GM06990 (cell line): ENCODE results near the gene GFAP.

ENCODE experiments used
- DNase-seq: peaks from one replicate; pipeline ENCODE4 v3.0.0-alpha.2; 2011; ENCODE audit not compliant: insufficient read length; ENCODE audit errors: extremely low read depth
- H3K27me3 ChIP-seq: replicated peaks from 2 replicates; pipeline ENCODE4 v1.6.0; 2011; ENCODE audit warnings: low read length; ENCODE audit not compliant: control insufficient read depth, insufficient read depth
- H3K36me3 ChIP-seq: 2 replicates; pipeline ENCODE4 v1.5.1; 2011; ENCODE audit warnings: low read length; ENCODE audit not compliant: control insufficient read depth, insufficient read depth
- H3K4me3 ChIP-seq: replicated peaks from 2 replicates; pipeline ENCODE4 v1.5.1; 2011; ENCODE audit warnings: low read depth, mild to moderate bottlenecking, control low read depth, low read length
- TF ChIP-seq, protein P1 (sequence below): IDR thresholded peaks from 2 replicates; pipeline ENCODE4 v1.5.1; 2011; ENCODE audit warnings: low read length, control low read depth, mild to moderate bottlenecking, inconsistent platforms; ENCODE audit not compliant: insufficient read depth, poor library complexity, severe bottlenecking

The GFAP gene

DNA sequence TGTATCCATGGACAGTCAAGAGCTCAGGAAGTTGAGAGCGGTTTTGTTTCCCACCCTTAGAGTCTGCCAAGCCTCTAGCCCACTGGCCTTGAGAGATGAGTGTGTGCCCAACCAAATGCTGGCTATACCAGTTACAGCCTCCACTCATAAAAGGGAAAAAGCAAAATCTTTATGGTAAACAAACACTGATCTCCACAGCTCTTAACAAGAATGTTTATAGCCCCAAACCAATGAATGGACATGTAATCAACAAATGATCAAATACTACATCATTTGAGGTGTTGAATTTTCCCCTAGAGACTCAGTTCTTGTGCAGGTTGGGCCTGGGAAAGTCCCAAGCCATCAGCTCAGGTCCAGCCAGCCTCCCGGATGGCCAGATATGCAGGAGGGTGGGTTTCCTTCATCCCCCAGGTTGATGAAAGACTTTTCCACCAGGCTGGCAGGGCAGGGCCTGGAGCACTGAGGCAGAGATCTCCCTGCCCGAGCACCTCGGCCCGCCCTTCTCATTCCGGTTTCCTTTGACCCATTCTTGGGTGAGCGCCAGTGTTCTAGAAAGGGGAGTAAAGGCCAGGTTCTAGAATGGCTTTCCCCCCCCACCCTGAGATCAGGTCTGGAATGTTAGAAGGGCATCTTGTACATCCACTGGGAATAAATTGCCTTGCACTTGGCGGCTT, 12.2 kb downstream of the GFAP start:
- H3K27me3 ChIP-seq: no peaks in the 10 kb centered on the region
- TF ChIP-seq, protein P1, sequence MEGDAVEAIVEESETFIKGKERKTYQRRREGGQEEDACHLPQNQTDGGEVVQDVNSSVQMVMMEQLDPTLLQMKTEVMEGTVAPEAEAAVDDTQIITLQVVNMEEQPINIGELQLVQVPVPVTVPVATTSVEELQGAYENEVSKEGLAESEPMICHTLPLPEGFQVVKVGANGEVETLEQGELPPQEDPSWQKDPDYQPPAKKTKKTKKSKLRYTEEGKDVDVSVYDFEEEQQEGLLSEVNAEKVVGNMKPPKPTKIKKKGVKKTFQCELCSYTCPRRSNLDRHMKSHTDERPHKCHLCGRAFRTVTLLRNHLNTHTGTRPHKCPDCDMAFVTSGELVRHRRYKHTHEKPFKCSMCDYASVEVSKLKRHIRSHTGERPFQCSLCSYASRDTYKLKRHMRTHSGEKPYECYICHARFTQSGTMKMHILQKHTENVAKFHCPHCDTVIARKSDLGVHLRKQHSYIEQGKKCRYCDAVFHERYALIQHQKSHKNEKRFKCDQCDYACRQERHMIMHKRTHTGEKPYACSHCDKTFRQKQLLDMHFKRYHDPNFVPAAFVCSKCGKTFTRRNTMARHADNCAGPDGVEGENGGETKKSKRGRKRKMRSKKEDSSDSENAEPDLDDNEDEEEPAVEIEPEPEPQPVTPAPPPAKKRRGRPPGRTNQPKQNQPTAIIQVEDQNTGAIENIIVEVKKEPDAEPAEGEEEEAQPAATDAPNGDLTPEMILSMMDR: no peak
- no peak for DNase-seq
- no peaks in the 10 kb centered on the region for H3K36me3 ChIP-seq
- H3K4me3 ChIP-seq: no peak overlapping the region

DNA sequence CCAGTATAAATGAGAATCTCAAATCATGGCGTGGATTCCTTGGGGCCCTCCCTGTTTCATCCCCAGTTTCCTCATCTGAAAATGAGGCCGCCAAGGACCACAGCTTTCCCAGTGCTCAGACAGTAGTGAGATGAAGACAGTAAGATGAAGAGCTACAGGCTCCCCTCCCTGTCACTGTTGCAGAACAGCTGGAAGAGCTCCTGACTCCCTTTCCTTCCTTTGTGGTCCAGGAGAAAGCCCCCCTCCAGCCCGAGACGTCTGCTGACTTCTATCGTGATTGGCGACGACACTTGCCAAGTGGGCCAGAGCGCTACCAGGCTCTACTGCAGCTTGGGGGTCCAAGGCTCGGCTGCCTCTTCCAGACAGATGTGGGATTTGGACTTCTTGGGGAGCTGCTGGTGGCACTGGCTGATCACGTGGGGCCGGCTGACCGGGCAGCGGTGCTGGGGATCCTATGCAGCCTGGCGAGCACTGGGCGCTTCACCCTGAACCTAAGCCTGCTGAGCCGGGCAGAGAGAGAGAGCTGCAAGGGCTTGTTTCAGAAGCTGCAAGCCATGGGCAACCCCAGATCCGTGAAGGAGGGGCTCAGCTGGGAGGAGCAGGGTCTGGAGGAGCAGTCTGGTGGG, 13.1 kb downstream of the GFAP start:
- Histone ChIP-seq H3K4me3 (no peak overlapping the region), H3K36me3 (no peaks in the 10 kb centered on the region), H3K27me3 (no peaks in the 10 kb centered on the region)
- TF ChIP-seq, protein P1: no peak
- DNase-seq: no peak

DNA sequence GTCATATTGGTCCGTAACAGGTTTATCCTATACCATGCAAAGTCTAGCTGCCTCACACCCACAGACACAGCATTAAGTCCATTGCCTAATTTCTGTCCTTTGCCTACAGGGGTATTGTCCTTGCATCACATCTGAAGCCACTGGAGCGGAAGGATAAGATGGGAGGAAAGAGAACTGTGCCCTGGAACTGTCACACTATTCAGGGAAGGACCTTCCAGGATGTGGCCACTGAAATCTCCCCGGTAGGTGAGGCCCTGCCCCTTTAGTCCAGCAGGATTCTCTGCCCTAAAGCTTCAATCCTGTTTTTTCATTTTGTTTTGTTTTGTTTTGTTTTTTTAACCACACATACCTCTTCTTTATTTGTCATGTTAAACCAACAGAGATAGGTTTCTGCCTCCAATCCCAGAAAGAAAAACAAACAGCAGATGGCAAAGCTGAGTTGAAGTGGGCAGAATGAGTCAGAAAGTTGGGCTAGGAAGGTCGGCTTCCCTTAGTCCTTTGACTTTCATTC, 13.8 kb downstream of the GFAP start:
- Histone ChIP-seq H3K4me3 (no peak overlapping the region), H3K27me3 (no peaks in the 10 kb centered on the region), H3K36me3 (no peaks in the 10 kb centered on the region)
- DNase-seq: no peak
- TF ChIP-seq, protein P1: no peak

DNA sequence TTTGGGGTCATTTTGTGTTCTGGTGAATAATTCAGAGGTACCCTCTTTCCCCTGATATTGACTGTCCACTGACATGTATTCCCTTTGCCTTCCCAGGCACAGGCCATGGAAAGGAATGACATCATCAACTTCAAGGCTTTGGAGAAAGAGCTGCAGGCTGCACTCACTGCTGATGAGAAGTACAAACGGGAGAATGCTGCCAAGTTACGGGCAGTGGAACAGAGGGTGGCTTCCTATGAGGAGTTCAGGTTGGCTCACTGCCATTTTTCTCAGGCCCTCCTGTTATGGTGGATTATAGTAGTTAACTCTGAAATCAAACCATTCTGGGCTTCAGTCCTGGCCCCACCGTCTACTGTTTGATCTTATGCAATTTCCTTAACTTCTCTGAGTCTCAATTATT, 14.4 kb downstream of the GFAP start:
- Histone ChIP-seq H3K4me3 (no peak overlapping the region), H3K27me3 (no peaks in the 10 kb centered on the region), H3K36me3 (no peaks in the 10 kb centered on the region)
- no peak for DNase-seq
- TF ChIP-seq, protein P1: no peak

DNA sequence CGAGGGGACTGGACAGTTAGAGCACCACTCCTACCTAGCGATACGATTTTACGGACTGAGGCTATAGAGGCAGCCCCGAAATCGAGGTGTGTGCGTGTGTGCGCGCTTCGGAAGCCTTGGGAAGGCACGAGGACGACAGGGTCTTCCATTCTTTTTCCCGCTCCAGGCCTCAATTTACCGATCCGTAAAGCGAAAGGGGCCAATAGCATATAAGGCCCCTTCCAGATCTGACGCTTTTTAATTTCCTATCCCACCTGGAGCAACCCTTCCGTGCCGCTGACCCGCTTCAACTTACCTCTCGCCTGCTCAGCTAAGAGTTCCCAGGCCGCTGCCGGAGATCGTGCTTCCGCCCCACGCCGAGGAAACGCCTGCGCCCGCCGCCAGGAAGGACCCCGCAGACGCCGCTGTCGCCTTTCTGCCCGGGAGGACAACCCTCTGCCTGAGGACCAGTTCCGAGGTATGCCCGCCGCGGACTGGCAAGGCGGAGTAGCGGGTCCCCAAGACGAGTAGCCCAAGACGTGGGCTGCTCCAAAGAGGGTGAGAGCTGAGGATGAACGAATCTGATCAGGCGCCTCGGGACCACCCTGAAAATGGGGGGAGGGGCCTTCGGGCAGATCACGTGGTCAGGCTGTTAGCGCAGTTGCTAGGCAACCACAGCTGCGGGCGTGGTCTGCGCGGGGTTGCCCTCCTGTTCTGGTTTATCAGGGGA, 16.1 kb downstream of the GFAP start, which contains the start of gene EFTUD2:
TSS of gene EFTUD2 (minus strand) at position 372 of the 709 bp plus-strand sequence. CDS start 4,924 bp downstream, outside the sequence.
- no peaks in the 10 kb centered on the region for H3K27me3 ChIP-seq
- H3K4me3 ChIP-seq: peak within 1 kb of the TSS; percentile 98
- DNase-seq: peak; percentile 94
- TF ChIP-seq, protein P1: no peak
- no peaks in the 10 kb centered on the region; the same call in none of the 2 replicates for H3K36me3 ChIP-seq
